B cell (primary cell): ENCODE data around the gene COMMD7. TPM values are rescaled to one million over a fixed set of nuclear protein-coding genes. Genes with fewer than 3 reads are reported as not detected.

Experiments
- ATAC-seq: fragments of 200-7000 bp; cut with Tn5 transposase; one replicate; pipeline ENCODE4 v1.10.0; 2021; ENCODE audit warnings: low read depth, mild to moderate bottlenecking, moderate number of reproducible peaks, moderate library complexity
- CTCF ChIA-PET: fragments of 350-600 bp; sonication (Branson Sonifier 250); formaldehyde crosslinking; loops from one replicate; lab custom pipeline; 2021; ENCODE audit warnings: antibody characterized with exemption, inconsistent platforms; lab: Charles Lee
- POLR2A ChIA-PET: fragments of 350-600 bp; sonication (Branson Sonifier 250); formaldehyde crosslinking; loops from one replicate; lab custom pipeline; 2021; ENCODE audit warnings: antibody characterized with exemption; lab: Charles Lee
- DNase-seq: peaks from one replicate; pipeline ENCODE4 v3.0.0; 2013
- H2AFZ ChIP-seq: 2 replicates; pipeline ENCODE4 v1.6.1; 2012; ENCODE audit warnings: mild to moderate bottlenecking, low read depth, low read length; ENCODE audit not compliant: insufficient read depth, poor library complexity, severe bottlenecking
- H3K27ac ChIP-seq, 2 donors: 1 replicate in 1 of 2; 2 replicates in 1 of 2; pipeline ENCODE4 v1.5.1; 2012 to 2013; ENCODE audit warnings: low read length in 2 of 2, mild to moderate bottlenecking in 2 of 2, moderate library complexity in 1 of 2
- H3K27me3 ChIP-seq, 4 experiments: fragments of 200-600 bp in 1 of 4; sonication (generic) in 1 of 4; replicated peaks in 1 of 4; 1 replicate in 2 of 4; 2 replicates in 2 of 4; pipeline versions ENCODE4 v1.6.1 to v1.7.0; 2013 to 2016; ENCODE audit warnings: low read length in 3 of 4, mild to moderate bottlenecking in 2 of 4, mixed read lengths in 1 of 4, moderate library complexity in 1 of 4; ENCODE audit not compliant: insufficient read depth in 4 of 4, control insufficient read depth in 3 of 4; ENCODE audit errors: control extremely low read depth in 1 of 4
- H3K36me3 ChIP-seq, 2 experiments: replicated peaks in 1 of 2; 1 replicate in 1 of 2; 2 replicates in 1 of 2; pipeline versions ENCODE4 v1.6.1 to v1.7.1; 2013; ENCODE audit warnings: low read length in 1 of 2; ENCODE audit not compliant: insufficient read depth in 2 of 2, control insufficient read depth in 1 of 2; ENCODE audit errors: control extremely low read depth in 1 of 2, extremely low read depth in 1 of 2
- H3K4me1 ChIP-seq, 2 donors: fragments of 200-600 bp in 1 of 2; sonication (generic) in 1 of 2; 1 replicate in 1 of 2; 2 replicates in 1 of 2; pipeline versions ENCODE4 v1.5.1 to v1.6.1; 2013 to 2017; ENCODE audit warnings: low read length in 2 of 2; ENCODE audit not compliant: control insufficient read depth in 2 of 2, insufficient read depth in 2 of 2
- H3K4me2 ChIP-seq: replicated peaks from 2 replicates; pipeline ENCODE3; 2012; ENCODE audit warnings: mild to moderate bottlenecking, low read depth, low read length; ENCODE audit not compliant: poor library complexity, severe bottlenecking
- H3K4me3 ChIP-seq, 5 experiments: fragments of 200-600 bp in 1 of 5; sonication (generic) in 1 of 5; 1 replicate in 3 of 5; 2 replicates in 2 of 5; pipeline versions ENCODE4 v1.5.1 to v1.7.0; 2011 to 2016; ENCODE audit warnings: low read length in 4 of 5, mild to moderate bottlenecking in 4 of 5, low read depth in 2 of 5, control low read depth in 1 of 5, moderate library complexity in 1 of 5; ENCODE audit not compliant: insufficient read depth in 1 of 5; ENCODE audit errors: control extremely low read depth in 1 of 5, extremely low read depth in 1 of 5
- H3K79me2 ChIP-seq: fragments of 200-600 bp; sonication (generic); one replicate; pipeline ENCODE4 v1.6.0; 2016; ENCODE audit warnings: low read length; ENCODE audit not compliant: control insufficient read depth, insufficient read depth
- H3K9ac ChIP-seq: fragments of 200-600 bp; sonication (generic); 2 replicates; pipeline ENCODE4 v1.6.1; 2017; ENCODE audit warnings: mild to moderate bottlenecking, low read length, moderate library complexity
- H3K9me3 ChIP-seq, 3 donors: one replicate each; pipeline versions ENCODE4 v1.6.1 to v1.7.1; 2013; ENCODE audit warnings: low read length in 2 of 3; ENCODE audit not compliant: control insufficient read depth in 2 of 3, insufficient read depth in 1 of 3; ENCODE audit errors: control extremely low read depth in 1 of 3
- H4K20me1 ChIP-seq: 2 replicates; pipeline ENCODE4 v1.6.0; 2012; ENCODE audit warnings: mild to moderate bottlenecking, low read length; ENCODE audit not compliant: insufficient read depth, control insufficient read depth, poor library complexity, severe bottlenecking
- H3K27ac Mint-ChIP-seq: one replicate; pipeline ENCODE4 v1.8.0; 2021; ENCODE audit warnings: mixed read lengths
- H3K27me3 Mint-ChIP-seq: one replicate; pipeline ENCODE4 v1.8.0; 2021; ENCODE audit warnings: mixed read lengths
- H3K4me1 Mint-ChIP-seq: one replicate; pipeline ENCODE4 v1.8.0; 2021; ENCODE audit warnings: mixed read lengths
- H3K4me3 Mint-ChIP-seq: one replicate; pipeline ENCODE4 v1.8.0; 2021; ENCODE audit warnings: mixed read lengths
- H3K9me3 Mint-ChIP-seq: one replicate; pipeline ENCODE4 v1.8.0; 2022; ENCODE audit warnings: mixed read lengths; ENCODE audit not compliant: insufficient read depth
- EZH2 ChIP-seq: IDR thresholded peaks from 2 replicates; pipeline ENCODE4 v1.6.1; 2012; ENCODE audit warnings: borderline replicate concordance, low read depth, mild to moderate bottlenecking, moderate library complexity, low read length; ENCODE audit not compliant: insufficient read depth, poor library complexity, severe bottlenecking
- WGBS: methylation state at CpG from one replicate; pipeline ENCODE4 v1.1.5; 2013; ENCODE audit warnings: missing lambda C conversion rate; ENCODE audit not compliant: insufficient coverage; 5-methylcytosine and 5-hydroxymethylcytosine counted together
- intact Hi-C: fragments of 100-400 bp; cut with micrococcal nuclease; formaldehyde crosslinking; loops from one replicate; pipeline ENCODE4 v1.10.0; 2022
- polyA plus RNA-seq: library from polyadenylated mRNA; depleted of rRNA; stranded (reverse); fragments of >200 nt; gene quantifications from 2 replicates; pipeline ENCODE4 v1.2.3, GENCODE V29; 2012
- total RNA-seq, 2 donors: library from RNA; stranded (reverse); fragments of 120-200 nt in 1 of 2; gene quantifications; 1 replicate in 1 of 2; 2 replicates in 1 of 2; pipeline versions ENCODE4 v1.2.3 to v1.2.4, GENCODE V29; 2013 to 2022
- TF ChIP-seq, protein P1 (sequence below): fragments of 200-600 bp; IDR thresholded peaks from one replicate; pipeline ENCODE4 v1.8.0; 2022; ENCODE audit warnings: antibody characterized with exemption, mild to moderate bottlenecking

The COMMD7 gene
- total and polyA plus RNA-seq, 2 donors (not counting 1 experiment from before 2014, with no cell fraction given), result 24.5 to 34.9 TPM

DNA sequence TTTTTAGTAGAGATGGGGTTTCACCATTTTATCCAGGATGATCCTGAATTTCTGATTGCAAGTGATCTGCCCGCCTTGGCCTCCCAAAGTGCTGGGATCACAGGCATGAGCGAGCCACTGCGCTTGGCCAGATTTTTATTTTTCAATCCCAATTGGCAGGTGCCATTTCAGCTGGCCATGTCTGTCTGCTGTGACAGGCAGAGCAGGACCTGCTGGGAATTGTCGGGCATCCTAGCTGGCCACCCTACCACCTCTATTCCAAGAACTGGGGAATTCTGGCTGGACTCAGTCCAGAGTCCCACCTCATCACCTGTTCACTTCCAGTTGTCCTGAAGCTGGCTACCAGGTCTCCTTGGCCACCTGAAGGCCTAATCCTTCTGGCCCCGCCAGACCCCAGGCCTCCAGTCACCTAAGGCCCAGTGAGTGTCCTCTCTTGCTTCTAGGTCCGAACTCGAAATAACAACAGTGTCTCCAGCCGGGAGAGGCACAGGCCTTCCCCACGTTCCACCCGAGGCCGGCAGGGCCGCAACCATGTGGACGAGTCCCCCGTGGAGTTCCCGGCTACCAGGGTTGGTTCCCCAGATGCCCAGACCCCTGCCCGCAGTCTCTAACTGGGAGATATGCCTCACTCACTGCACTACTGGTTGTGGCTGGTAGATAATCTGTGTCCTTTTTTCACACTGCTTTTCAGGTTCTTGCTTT lies 42.9 kb upstream of the COMMD7 start:
- no peak for ATAC-seq
- Histone ChIP-seq H3K4me3 (no peak overlapping the region), H2AFZ (no peak overlapping the region), H3K27me3 (no peaks in the 10 kb centered on the region), H3K79me2 (no peaks in the 10 kb centered on the region), H3K27ac (no peak overlapping the region), H3K36me3 (no peaks in the 10 kb centered on the region), H4K20me1 (no peaks in the 10 kb centered on the region), H3K9me3 (no peaks in the 10 kb centered on the region), H3K9ac (no peak overlapping the region), H3K4me1 (peaks cover 0 to 4% of the 10 kb centered on the region in 2 donors), H3K4me2 (no peak overlapping the region)
- Mint-ChIP-seq H3K9me3 (no peaks in the 10 kb centered on the region), H3K4me3 (no peak overlapping the region), H3K27ac (no peak overlapping the region), H3K4me1 (peaks cover 8% of the 10 kb centered on the region), H3K27me3 (no peaks in the 10 kb centered on the region)
- WGBS, result 99% methylated on average over 13 of the region's 16 CpGs
- no peak for DNase-seq
- intact Hi-C loops, result no loop called here
- ChIA-PET CTCF (interaction anchor here (1.9 kb wide), 1 partner anchor 113 kb away, joined by 6 read pairs; the partner anchor contains the start of gene C20orf203), POLR2A (no interaction called here)
- no peak for TF ChIP-seq EZH2
- TF ChIP-seq, protein P1, sequence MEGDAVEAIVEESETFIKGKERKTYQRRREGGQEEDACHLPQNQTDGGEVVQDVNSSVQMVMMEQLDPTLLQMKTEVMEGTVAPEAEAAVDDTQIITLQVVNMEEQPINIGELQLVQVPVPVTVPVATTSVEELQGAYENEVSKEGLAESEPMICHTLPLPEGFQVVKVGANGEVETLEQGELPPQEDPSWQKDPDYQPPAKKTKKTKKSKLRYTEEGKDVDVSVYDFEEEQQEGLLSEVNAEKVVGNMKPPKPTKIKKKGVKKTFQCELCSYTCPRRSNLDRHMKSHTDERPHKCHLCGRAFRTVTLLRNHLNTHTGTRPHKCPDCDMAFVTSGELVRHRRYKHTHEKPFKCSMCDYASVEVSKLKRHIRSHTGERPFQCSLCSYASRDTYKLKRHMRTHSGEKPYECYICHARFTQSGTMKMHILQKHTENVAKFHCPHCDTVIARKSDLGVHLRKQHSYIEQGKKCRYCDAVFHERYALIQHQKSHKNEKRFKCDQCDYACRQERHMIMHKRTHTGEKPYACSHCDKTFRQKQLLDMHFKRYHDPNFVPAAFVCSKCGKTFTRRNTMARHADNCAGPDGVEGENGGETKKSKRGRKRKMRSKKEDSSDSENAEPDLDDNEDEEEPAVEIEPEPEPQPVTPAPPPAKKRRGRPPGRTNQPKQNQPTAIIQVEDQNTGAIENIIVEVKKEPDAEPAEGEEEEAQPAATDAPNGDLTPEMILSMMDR, result no peak

DNA sequence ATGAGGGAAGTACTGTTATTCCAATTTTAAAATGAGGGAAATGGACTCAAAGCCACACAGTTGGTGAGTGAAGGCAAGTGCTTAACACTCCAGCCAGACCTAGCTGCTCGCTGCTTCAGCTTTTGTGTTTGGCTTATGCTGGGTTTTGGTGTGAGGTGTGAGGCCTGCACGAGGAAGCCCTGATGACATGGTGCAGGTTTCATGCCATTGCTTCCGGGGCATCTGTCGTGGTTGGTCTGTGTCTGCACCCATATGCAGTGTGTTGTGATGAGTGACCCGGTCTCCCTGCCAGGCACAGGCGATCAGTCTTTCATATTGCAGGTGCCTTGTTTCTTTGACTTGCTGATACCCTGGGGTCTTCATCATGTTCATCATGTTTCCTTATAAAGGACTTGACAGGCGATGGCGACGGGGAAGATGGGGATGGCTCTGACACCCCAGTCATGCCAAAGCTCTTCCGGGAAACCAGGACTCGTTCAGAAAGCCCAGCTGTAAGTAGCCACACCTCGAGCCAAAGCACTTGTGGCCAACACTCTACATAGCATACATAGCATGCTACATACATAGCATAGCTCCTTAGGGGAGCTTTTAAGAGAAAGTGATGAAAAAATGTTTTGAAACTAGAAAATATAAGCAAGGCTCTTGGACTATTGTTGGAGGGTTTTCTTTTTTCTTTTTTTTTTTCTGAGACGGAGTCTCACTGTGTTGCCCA lies 41.3 kb upstream of the COMMD7 start:
- Histone ChIP-seq H3K36me3 (no peaks in the 10 kb centered on the region), H3K4me2 (no peak overlapping the region), H3K4me3 (no peak overlapping the region), H4K20me1 (no peaks in the 10 kb centered on the region), H3K4me1 (no peaks in the 10 kb centered on the region), H2AFZ (no peak overlapping the region), H3K9ac (no peak overlapping the region), H3K27ac (no peak overlapping the region), H3K27me3 (no peaks in the 10 kb centered on the region), H3K79me2 (no peaks in the 10 kb centered on the region), H3K9me3 (no peaks in the 10 kb centered on the region)
- CTCF ChIA-PET, result interaction anchor here (1.3 to 1.6 kb wide), 2 partner anchors 8 to 512 kb away, joined by 3 to 7 read pairs; no protein-coding TSS in a partner anchor
- TF ChIP-seq, protein P1, result no peak
- no peak for TF ChIP-seq EZH2
- no peaks in the 10 kb centered on the region for H3K9me3 Mint-ChIP-seq
- WGBS, result 97% methylated on average over 11 of the region's 13 CpGs
- intact Hi-C loops, result no loop called here
- H3K4me1 Mint-ChIP-seq, result peaks cover 2% of the 10 kb centered on the region
- POLR2A ChIA-PET, result no interaction called here
- no peaks in the 10 kb centered on the region for H3K27me3 Mint-ChIP-seq
- ATAC-seq, result no peak
- DNase-seq, result no peak
- H3K27ac Mint-ChIP-seq, result no peak overlapping the region
- H3K4me3 Mint-ChIP-seq, result no peak overlapping the region
